CD14-positive monocyte (primary cell): Measurements from ENCODE around the gene ZNF738. TPM values are rescaled to one million over a fixed set of nuclear protein-coding genes. Genes with fewer than 3 reads are reported as not detected.

Experiments
- DNase-seq, 3 donors: peaks; one replicate each; pipeline ENCODE4 v3.0.0-alpha.2; 2011 to 2022
- H2AFZ ChIP-seq: 2 replicates; pipeline ENCODE4 v1.6.0; 2012; ENCODE audit warnings: mild to moderate bottlenecking, low read depth, low read length, inconsistent platforms; ENCODE audit not compliant: insufficient read depth, poor library complexity, severe bottlenecking
- H3K27ac ChIP-seq, 2 donors: 1 replicate in 1 of 2; 2 replicates in 1 of 2; pipeline ENCODE4 v1.5.1; 2012 to 2013; ENCODE audit warnings: low read length in 2 of 2, control low read depth in 1 of 2, inconsistent platforms in 1 of 2, low read depth in 1 of 2, mild to moderate bottlenecking in 1 of 2
- H3K27me3 ChIP-seq, 2 donors: one replicate each; pipeline versions ENCODE4 v1.6.0 to v1.6.1; 2011 to 2013; ENCODE audit warnings: low read length in 2 of 2; ENCODE audit not compliant: control insufficient read depth in 2 of 2, insufficient read depth in 2 of 2
- H3K36me3 ChIP-seq, 2 donors: replicated peaks in 1 of 2; 1 replicate in 1 of 2; 2 replicates in 1 of 2; pipeline versions ENCODE4 v1.5.1 to v1.6.1; 2012 to 2013; ENCODE audit warnings: low read length in 2 of 2, control low read depth in 1 of 2, inconsistent platforms in 1 of 2, mild to moderate bottlenecking in 1 of 2; ENCODE audit not compliant: insufficient read depth in 2 of 2, control insufficient read depth in 1 of 2
- H3K4me1 ChIP-seq, 2 donors: 1 replicate in 1 of 2; 2 replicates in 1 of 2; pipeline versions ENCODE4 v1.5.1 to v1.6.1; 2012 to 2013; ENCODE audit warnings: low read length in 2 of 2, control low read depth in 1 of 2, inconsistent platforms in 1 of 2, mild to moderate bottlenecking in 1 of 2, moderate library complexity in 1 of 2; ENCODE audit not compliant: insufficient read depth in 2 of 2, control insufficient read depth in 1 of 2
- H3K4me2 ChIP-seq: replicated peaks from 2 replicates; pipeline ENCODE3; 2012; ENCODE audit warnings: low read length, moderate library complexity, mild to moderate bottlenecking; ENCODE audit not compliant: poor library complexity, severe bottlenecking; ENCODE audit errors: extremely low read depth
- H3K4me3 ChIP-seq, 3 experiments: fragments of 200-600 bp in 1 of 3; sonication (generic) in 1 of 3; replicated peaks in 1 of 3; 1 replicate in 2 of 3; 2 replicates in 1 of 3; pipeline ENCODE4 v1.5.1; 2011 to 2013; ENCODE audit warnings: low read length in 3 of 3, mild to moderate bottlenecking in 3 of 3, control low read depth in 2 of 3, low read depth in 2 of 3, inconsistent platforms in 1 of 3, moderate library complexity in 1 of 3
- H3K79me2 ChIP-seq: 2 replicates; pipeline ENCODE4 v1.6.0; 2012; ENCODE audit warnings: mild to moderate bottlenecking, control low read depth, inconsistent platforms, low read length, moderate library complexity; ENCODE audit not compliant: insufficient read depth
- H3K9ac ChIP-seq: 2 replicates; pipeline ENCODE4 v1.6.0; 2017; ENCODE audit warnings: low read length, mild to moderate bottlenecking; ENCODE audit not compliant: insufficient read depth, poor library complexity, severe bottlenecking
- H3K9me3 ChIP-seq, 2 donors: replicated peaks in 1 of 2; 1 replicate in 1 of 2; 2 replicates in 1 of 2; pipeline versions ENCODE4 v1.5.1 to v1.6.1; 2012 to 2013; ENCODE audit warnings: low read length in 2 of 2, control low read depth in 1 of 2; ENCODE audit not compliant: control insufficient read depth in 1 of 2, insufficient read depth in 1 of 2
- H4K20me1 ChIP-seq: 2 replicates; pipeline ENCODE4 v1.6.0; 2012; ENCODE audit warnings: mild to moderate bottlenecking, low read length, control low read depth, moderate library complexity; ENCODE audit not compliant: insufficient read depth
- H3K27ac Mint-ChIP-seq, 7 donors: one replicate each; pipeline ENCODE4 v1.8.0; 2020; ENCODE audit warnings: mild to moderate bottlenecking in 7 of 7, mixed read lengths in 7 of 7, moderate library complexity in 6 of 7, inconsistent platforms in 2 of 7
- H3K27me3 Mint-ChIP-seq, 3 donors: one replicate each; pipeline ENCODE4 v1.8.0; 2021 to 2022; ENCODE audit warnings: low read depth in 3 of 3, mild to moderate bottlenecking in 3 of 3, mixed read lengths in 3 of 3, moderate library complexity in 3 of 3, inconsistent platforms in 1 of 3
- H3K36me3 Mint-ChIP-seq, 2 donors: one replicate each; pipeline ENCODE4 v1.8.0; 2020; ENCODE audit warnings: mixed read lengths in 2 of 2, inconsistent platforms in 1 of 2, mild to moderate bottlenecking in 1 of 2
- H3K4me1 Mint-ChIP-seq: one replicate; pipeline ENCODE4 v1.8.0; 2020; ENCODE audit warnings: mild to moderate bottlenecking, mixed read lengths
- H3K4me3 Mint-ChIP-seq, 2 donors: one replicate each; pipeline ENCODE4 v1.8.0; 2020; ENCODE audit warnings: mild to moderate bottlenecking in 2 of 2, mixed read lengths in 2 of 2, moderate library complexity in 1 of 2
- H3K9me3 Mint-ChIP-seq, 7 donors: one replicate each; pipeline ENCODE4 v1.8.0; 2020 to 2022; ENCODE audit warnings: mixed read lengths in 7 of 7, mild to moderate bottlenecking in 6 of 7, moderate library complexity in 6 of 7, inconsistent platforms in 2 of 7
- CTCF ChIP-seq: fragments of 200-600 bp; IDR thresholded peaks from one replicate; pipeline ENCODE4 v1.8.0; 2022; ENCODE audit warnings: antibody characterized with exemption, mild to moderate bottlenecking
- WGBS: methylation state at CpG from one replicate; pipeline ENCODE4 v1.1.5; 2013; ENCODE audit warnings: missing lambda C conversion rate; ENCODE audit not compliant: insufficient coverage; 5-methylcytosine and 5-hydroxymethylcytosine counted together
- intact Hi-C, 2 donors: fragments of 100-400 bp; cut with micrococcal nuclease; formaldehyde crosslinking; loops; one replicate each; pipeline versions ENCODE4 v1.15.0 to v1.15.1; 2023
- polyA plus RNA-seq, 3 donors: library from polyadenylated mRNA; depleted of rRNA in 1 of 3; unstranded in 2 of 3; stranded (reverse) in 1 of 3; fragments of 300-500 nt in 2 of 3; fragments of >200 nt in 1 of 3; fragmentation: Illumina TruSeq in 2 of 3; gene quantifications; 1 replicate in 2 of 3; 2 replicates in 1 of 3; pipeline ENCODE4 v1.2.3, GENCODE V29; 2012 to 2021

Gene ZNF738
- polyA plus RNA-seq, 3 donors: 3.5 to 5.0 (median 4.0) TPM

GRCh38 chr19:21396893-21397572 is 38.2 kb downstream of the ZNF738 start, which contains the start of gene ZNF493:
Gene ZNF493, plus strand, starts transcription at chr19:21397133. Its CDS starts 105 bp downstream, at chr19:21397238.
- Histone ChIP-seq H4K20me1 (no peaks in the 10 kb centered on the region), H3K36me3 (peaks cover 13 to 21% of the 10 kb centered on the region in 2 donors), H3K4me1 (peaks cover 9 to 14% of the 10 kb centered on the region in 2 donors), H3K4me3 (peak within 1 kb of the TSS; percentile 68 to 91 (median 83)), H3K9ac (peak within 1 kb of the TSS; percentile 85), H3K27me3 (no peaks in the 10 kb centered on the region), H2AFZ (peak within 1 kb of the TSS; percentile 97), H3K79me2 (peaks cover 39% of the 10 kb centered on the region), H3K27ac (peak within 1 kb of the TSS; percentile 79 to 94), H3K9me3 (peaks cover 48 to 51% of the 10 kb centered on the region in 2 donors), H3K4me2 (peak within 1 kb of the TSS; percentile 66)
- no peak for TF ChIP-seq CTCF
- Mint-ChIP-seq H3K4me1 (peaks cover 14% of the 10 kb centered on the region), H3K27ac (peak within 1 kb of the TSS; percentile 89 to 96 (median 94)), H3K9me3 (peaks cover 20 to 71% (median 64%) of the 10 kb centered on the region in 7 donors), H3K27me3 (no peaks in the 10 kb centered on the region), H3K36me3 (peaks cover 22 to 32% of the 10 kb centered on the region in 2 donors), H3K4me3 (peak within 1 kb of the TSS; percentile 97 to 99)
- intact Hi-C loops: no loop called here
- DNase-seq: peak; percentile 83 to 87 (median 86)
- WGBS: 0% methylated on average over 31 of the region's 31 CpGs

- H3K9me3 ChIP-seq: peaks cover 50 to 51% of the 10 kb centered on the region in 2 donors
- Mint-ChIP-seq H3K4me3 (no peak overlapping the region), H3K27me3 (peaks cover 0 to 1% (median 0%) of the 10 kb centered on the region in 3 donors), H3K27ac (no peak overlapping the region), H3K36me3 (peaks cover 30 to 47% of the 10 kb centered on the region in 2 donors), H3K4me1 (peaks cover 14% of the 10 kb centered on the region), H3K9me3 (peaks cover 23 to 76% (median 67%) of the 10 kb centered on the region in 7 donors)
- DNase-seq: no peak
- H3K27me3 ChIP-seq: no peaks in the 10 kb centered on the region
- no peak overlapping the region for H3K9ac ChIP-seq
- 100% methylated on average over 4 of the region's 5 CpGs for WGBS
- H3K27ac ChIP-seq: no peak overlapping the region
- H3K79me2 ChIP-seq: peaks cover 47% of the 10 kb centered on the region
- peaks cover 13 to 39% of the 10 kb centered on the region in 2 donors for H3K36me3 ChIP-seq
- H3K4me3 ChIP-seq: peak overlapping the region in 1 of 3 experiments; percentile 91
- peaks cover 9 to 14% of the 10 kb centered on the region in 2 donors for H3K4me1 ChIP-seq
- no peak for TF ChIP-seq CTCF
- H3K4me2 ChIP-seq: no peak overlapping the region
- H4K20me1 ChIP-seq: no peaks in the 10 kb centered on the region
- H2AFZ ChIP-seq: no peak overlapping the region
- intact Hi-C loops: no loop called here
These were observed 40.1 kb downstream of the ZNF738 start for GRCh38 chr19:21398851-21399250.
